Measurements from ENCODE around the gene TRIM25. TPM values are rescaled to one million over a fixed set of nuclear protein-coding genes. Genes with fewer than 3 reads are reported as not detected.

Gene TRIM25
- total RNA-seq, 1 experiment from 2014 or later = 15.2 TPM

- in situ Hi-C loops (cut with HindIII; ENCODE audit: low pct_unique_long_range_greater_than_20kb, low sequenced_read_pairs) = no loop called here
Observed at GRCh38 chr17:56845934-56846333, 67.9 kb downstream of the TRIM25 start.

GRCh38 chr17:56842577-56842976 lies 71.3 kb downstream of the TRIM25 start:
- in situ Hi-C loops (cut with HindIII; ENCODE audit: low pct_unique_long_range_greater_than_20kb, low sequenced_read_pairs) = no loop called here
- no peak for DNase-seq (ENCODE audit: low read depth, low spot score)

More at GRCh38 chr17:56845934-56846333, 67.9 kb downstream of the TRIM25 start:
- DNase-seq (ENCODE audit: low read depth, low spot score) = no peak

GRCh38 chr17:56838687-56839086 lies 75.2 kb downstream of the TRIM25 start:
- DNase-seq (ENCODE audit: low read depth, low spot score) = no peak
- in situ Hi-C loops (cut with HindIII; ENCODE audit: low pct_unique_long_range_greater_than_20kb, low sequenced_read_pairs) = no loop called here

Small RNA genes within 50 kb of the gene (small RNA-seq; reads per million reads assigned to genes)
- gene AC015912.2 = 0 reads per million in 2 experiments
- 0 reads per million in 2 experiments for gene RNU6-1158P

Other genes starting within 250 kb of the TRIM25 start
- gene C17orf67, start 80.1 kb downstream of the TRIM25 start, total RNA-seq (2014; rRNA removed; shearing (Covaris generic)) = 0.59 and 1.1 TPM in 2 replicates
- gene DGKE, start 79.9 kb downstream of the TRIM25 start, total RNA-seq (2014; rRNA removed; shearing (Covaris generic)) = 0.55 and 0.96 TPM in 2 replicates
- gene COIL, start 47.0 kb upstream of the TRIM25 start, total RNA-seq (2014; rRNA removed; shearing (Covaris generic)) = 26.0 and 26.6 TPM in 2 replicates
- gene SCPEP1, start 64.1 kb upstream of the TRIM25 start, total RNA-seq (2014; rRNA removed; shearing (Covaris generic)) = 124 and 141 TPM in 2 replicates
- 30.0 and 35.1 TPM in 2 replicates for gene AKAP1, start 171.2 kb upstream of the TRIM25 start, total RNA-seq (2014; rRNA removed; shearing (Covaris generic))

Data from SK-MEL-5 (cell line).